ENCODE measurements around the gene MYF6.

Gene MYF6

DNA sequence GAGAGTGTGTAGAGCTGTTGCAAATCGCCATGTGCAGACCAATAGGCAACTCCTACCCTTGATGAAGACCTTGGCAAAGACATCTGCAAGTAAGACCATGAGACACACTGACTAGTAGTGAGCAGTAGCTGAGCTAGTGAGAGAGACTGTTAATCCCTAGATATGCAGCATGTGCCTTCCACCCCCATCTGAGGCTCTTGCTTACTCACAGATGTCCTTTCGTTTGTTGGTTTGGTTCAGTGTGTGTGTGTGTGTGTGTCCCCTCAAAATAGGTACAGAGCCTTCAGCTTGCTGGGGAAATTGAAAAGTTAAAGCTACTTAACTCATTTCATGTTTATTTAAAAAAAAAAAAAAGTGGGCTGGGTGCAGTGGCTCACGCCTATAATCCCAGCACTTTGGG is 46.8 kb downstream of the MYF6 start:
- TF ChIP-seq, protein P1, sequence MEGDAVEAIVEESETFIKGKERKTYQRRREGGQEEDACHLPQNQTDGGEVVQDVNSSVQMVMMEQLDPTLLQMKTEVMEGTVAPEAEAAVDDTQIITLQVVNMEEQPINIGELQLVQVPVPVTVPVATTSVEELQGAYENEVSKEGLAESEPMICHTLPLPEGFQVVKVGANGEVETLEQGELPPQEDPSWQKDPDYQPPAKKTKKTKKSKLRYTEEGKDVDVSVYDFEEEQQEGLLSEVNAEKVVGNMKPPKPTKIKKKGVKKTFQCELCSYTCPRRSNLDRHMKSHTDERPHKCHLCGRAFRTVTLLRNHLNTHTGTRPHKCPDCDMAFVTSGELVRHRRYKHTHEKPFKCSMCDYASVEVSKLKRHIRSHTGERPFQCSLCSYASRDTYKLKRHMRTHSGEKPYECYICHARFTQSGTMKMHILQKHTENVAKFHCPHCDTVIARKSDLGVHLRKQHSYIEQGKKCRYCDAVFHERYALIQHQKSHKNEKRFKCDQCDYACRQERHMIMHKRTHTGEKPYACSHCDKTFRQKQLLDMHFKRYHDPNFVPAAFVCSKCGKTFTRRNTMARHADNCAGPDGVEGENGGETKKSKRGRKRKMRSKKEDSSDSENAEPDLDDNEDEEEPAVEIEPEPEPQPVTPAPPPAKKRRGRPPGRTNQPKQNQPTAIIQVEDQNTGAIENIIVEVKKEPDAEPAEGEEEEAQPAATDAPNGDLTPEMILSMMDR (IDR thresholded peaks at IDR 0.05; ENCODE audit: borderline replicate concordance, insufficient read depth, low read depth, low read length): no peak
- H3K4me3 ChIP-seq (ENCODE audit: low read depth, low read length): no peak overlapping the region

DNA sequence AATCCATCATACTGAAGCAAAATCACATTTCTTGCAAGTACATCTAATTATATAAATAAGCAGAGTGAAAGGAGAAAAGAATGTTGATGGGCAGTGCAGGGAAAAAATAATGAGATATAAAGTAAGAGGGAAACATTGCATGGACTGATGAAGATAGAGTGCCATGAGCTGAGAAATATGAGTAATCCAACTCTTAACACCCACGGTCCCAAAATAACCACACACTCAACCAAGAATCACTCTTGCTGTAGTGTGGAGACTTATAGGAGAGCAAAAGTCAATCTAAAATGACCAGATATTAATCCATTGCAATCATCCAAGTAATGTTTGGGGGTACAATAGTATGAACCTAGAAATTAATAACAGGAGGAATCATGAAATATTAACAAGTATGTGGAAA is 49.4 kb downstream of the MYF6 start:
- TF ChIP-seq, protein P1 (IDR thresholded peaks at IDR 0.05; ENCODE audit: borderline replicate concordance, insufficient read depth, low read depth, low read length): no peak
- H3K4me3 ChIP-seq (ENCODE audit: low read depth, low read length): no peak overlapping the region

Data from GM12875 (cell line).